HCT116 (cell line): ENCODE measurements around the gene SCFD2. TPM values are rescaled to one million over a fixed set of nuclear protein-coding genes. Genes with fewer than 3 reads are reported as not detected.

Experiments used
- ATAC-seq: fragments of 200-7000 bp; cut with Tn5 transposase; 2 replicates; pipeline ENCODE4 v1.9.1; 2020; ENCODE audit warnings: mild to moderate bottlenecking, moderate library complexity
- BruUV-seq: library from RNA; stranded (reverse); fragments of 400-500 nt; replicated peaks from 2 replicates; lab custom pipeline; 2021; lab: Mats Ljungman, UMichigan
- CTCF ChIA-PET: fragments of 300-600 bp; sonication (Branson Sonifier 250); formaldehyde crosslinking; loops from one replicate; lab custom pipeline; 2021; ENCODE audit warnings: antibody characterized with exemption; lab: Charles Lee
- POLR2A ChIA-PET: fragments of 300-600, 350-600 bp; sonication (Branson Sonifier 250); formaldehyde crosslinking; loops from one replicate; lab custom pipeline; 2021; ENCODE audit warnings: antibody characterized with exemption; lab: Charles Lee
- RAD21 ChIA-PET, 2 experiments: fragments of 300-600 bp; sonication (Branson Sonifier 250); formaldehyde crosslinking; loops; one replicate each; lab custom pipeline; 2023; ENCODE audit warnings: low total read pairs in 2 of 2; ENCODE audit not compliant: uncharacterized antibody in 2 of 2, unreplicated experiment in 2 of 2, low non-redundant PET in 1 of 2; lab: Charles Lee
- DNase-seq: peaks from one replicate; pipeline ENCODE4 v3.0.0-alpha.2; 2010; ENCODE audit warnings: low read depth, low spot score
- H2AFZ ChIP-seq: fragments of 200-600 bp; shearing (Covaris generic), sonication (generic); 2 replicates; pipeline ENCODE4 v1.6.1; 2017; ENCODE audit warnings: low read depth, mixed run types, mixed read lengths, antibody characterized with exemption, low read length; ENCODE audit not compliant: poor library complexity, severe bottlenecking
- H3K27ac ChIP-seq: 2 replicates; pipeline ENCODE4 v1.5.1; 2012; ENCODE audit warnings: low read depth, low read length
- H3K27me3 ChIP-seq: fragments of 200-600 bp; sonication (generic); 2 replicates; pipeline ENCODE4 v1.6.1; 2016; ENCODE audit warnings: mixed run types, low read length, mixed read lengths; ENCODE audit not compliant: insufficient read depth
- H3K36me3 ChIP-seq, 2 experiments: fragments of 200-500 bp in 1 of 2; fragments of 200-600 bp in 1 of 2; sonication (Bioruptor generic) in 1 of 2; sonication (generic) in 1 of 2; 2 replicates each; pipeline versions ENCODE4 v1.5.1 to v1.6.1; 2014 to 2016; ENCODE audit warnings: low read length in 2 of 2, inconsistent platforms in 1 of 2, mixed read lengths in 1 of 2, mixed run types in 1 of 2; ENCODE audit not compliant: insufficient read depth in 2 of 2, control insufficient read depth in 1 of 2
- H3K4me1 ChIP-seq, 2 experiments: fragments of 200-600 bp in 1 of 2; sonication (generic) in 1 of 2; 2 replicates each; pipeline versions ENCODE4 v1.5.1 to v1.6.1; 2012 to 2017; ENCODE audit warnings: low read length in 2 of 2, inconsistent platforms in 1 of 2, mild to moderate bottlenecking in 1 of 2, mixed read lengths in 1 of 2, mixed run types in 1 of 2, moderate library complexity in 1 of 2; ENCODE audit not compliant: insufficient read depth in 2 of 2, control insufficient read depth in 1 of 2
- H3K4me2 ChIP-seq: fragments of 200-600 bp; sonication (generic); 2 replicates; pipeline ENCODE4 v1.6.1; 2017; ENCODE audit warnings: mixed run types, low read length, mixed read lengths
- H3K4me3 ChIP-seq, 2 experiments: fragments of 200-600 bp in 1 of 2; sonication (generic) in 1 of 2; replicated peaks in 1 of 2; 2 replicates each; pipeline ENCODE4 v1.5.1; 2011 to 2016; ENCODE audit warnings: low read length in 2 of 2, control low read depth in 1 of 2, low read depth in 1 of 2, mild to moderate bottlenecking in 1 of 2, mixed read lengths in 1 of 2, mixed run types in 1 of 2
- H3K79me2 ChIP-seq: fragments of 200-600 bp; sonication (generic); 2 replicates; pipeline ENCODE4 v1.6.1; 2017; ENCODE audit warnings: mild to moderate bottlenecking, mixed run types, low read length, moderate library complexity, mixed read lengths; ENCODE audit not compliant: insufficient read depth
- H3K9ac ChIP-seq: fragments of 200-600 bp; sonication (generic); 2 replicates; pipeline ENCODE4 v1.6.1; 2016; ENCODE audit warnings: low read length, mixed read lengths
- H3K9me2 ChIP-seq: fragments of 200-600 bp; sonication (generic), shearing (Covaris generic); 2 replicates; pipeline ENCODE4 v1.6.1; 2017; ENCODE audit warnings: mixed run types, mild to moderate bottlenecking, moderate library complexity; ENCODE audit not compliant: insufficient read depth
- H3K9me3 ChIP-seq, 2 experiments: fragments of 200-500 bp in 1 of 2; fragments of 200-600 bp in 1 of 2; sonication (Bioruptor generic) in 1 of 2; sonication (generic) in 1 of 2; 2 replicates each; pipeline ENCODE4 v1.6.1; 2014 to 2017; ENCODE audit warnings: low read length in 2 of 2, mixed read lengths in 2 of 2, inconsistent platforms in 1 of 2, low read depth in 1 of 2, mild to moderate bottlenecking in 1 of 2, mixed run types in 1 of 2, moderate library complexity in 1 of 2; ENCODE audit not compliant: control insufficient read depth in 1 of 2, insufficient read depth in 1 of 2
- H4K20me1 ChIP-seq: fragments of 200-600 bp; sonication (generic), shearing (Covaris generic); 2 replicates; pipeline ENCODE4 v1.6.1; 2017; ENCODE audit warnings: mixed run types, mild to moderate bottlenecking, moderate library complexity; ENCODE audit not compliant: insufficient read depth
- CEBPB ChIP-seq: IDR thresholded peaks from 2 replicates; pipeline ENCODE4 v1.6.1; 2012; ENCODE audit warnings: low read depth
- CTCF ChIP-seq, 3 experiments: fragments of 200-600 bp in 1 of 3; sonication (generic) in 1 of 3; IDR thresholded peaks in 2 of 3; conservative IDR thresholded peaks in 1 of 3; 2 replicates each; pipeline ENCODE4 v1.5.1; 2012 to 2017; ENCODE audit warnings: low read depth in 2 of 3, low read length in 2 of 3, antibody characterized with exemption in 1 of 3, borderline replicate concordance in 1 of 3, control low read depth in 1 of 3, mild to moderate bottlenecking in 1 of 3, mixed read lengths in 1 of 3, mixed run types in 1 of 3, moderate library complexity in 1 of 3; ENCODE audit not compliant: insufficient read depth in 1 of 3
- EGR1 ChIP-seq: IDR thresholded peaks from 2 replicates; pipeline ENCODE4 v1.6.1; 2012; ENCODE audit warnings: low read depth
- EZH2 ChIP-seq: fragments of 200-600 bp; sonication (generic); IDR thresholded peaks from 2 replicates; pipeline ENCODE4 v1.6.1; 2017; ENCODE audit warnings: antibody characterized with exemption, mixed run types
- FOSL1 ChIP-seq: IDR thresholded peaks from 2 replicates; pipeline ENCODE4 v1.6.1; 2012; ENCODE audit warnings: low read depth
- JUND ChIP-seq: IDR thresholded peaks from 2 replicates; pipeline ENCODE4 v1.6.1; 2012
- POLR2A ChIP-seq: IDR thresholded peaks from 2 replicates; pipeline ENCODE4 v1.7.0; 2011; ENCODE audit warnings: borderline replicate concordance; ENCODE audit not compliant: insufficient read depth, insufficient read length; ENCODE audit errors: extremely low read depth
- POLR2AphosphoS5 ChIP-seq: IDR thresholded peaks from 2 replicates; pipeline ENCODE4 v1.6.1; 2011; ENCODE audit warnings: mild to moderate bottlenecking, low read depth, low read length, moderate library complexity
- RAD21 ChIP-seq: IDR thresholded peaks from 2 replicates; pipeline ENCODE4 v1.6.1; 2012; ENCODE audit warnings: low read depth, mild to moderate bottlenecking
- SIN3A ChIP-seq: IDR thresholded peaks from 2 replicates; pipeline ENCODE4 v1.6.1; 2012; ENCODE audit warnings: low read depth
- SP1 ChIP-seq: IDR thresholded peaks from 2 replicates; pipeline ENCODE4 v1.6.1; 2012; ENCODE audit warnings: low read depth
- SRF ChIP-seq: IDR thresholded peaks from 2 replicates; pipeline ENCODE4 v1.6.1; 2012; ENCODE audit warnings: low read depth
- ZBTB33 ChIP-seq: IDR thresholded peaks from 2 replicates; pipeline ENCODE4 v1.6.1; 2011; ENCODE audit warnings: mild to moderate bottlenecking, low read length, moderate library complexity; ENCODE audit not compliant: insufficient replicate concordance; ENCODE audit errors: extremely low read depth
- intact Hi-C: fragments of 100-400 bp; cut with micrococcal nuclease; formaldehyde crosslinking; loops from 2 replicates; pipeline ENCODE4 v1.10.0; 2022
- total RNA-seq: library from RNA; stranded (reverse); gene quantifications from one replicate; pipeline ENCODE4 v1.2.1, GENCODE V29; 2021; ENCODE audit not compliant: unreplicated experiment
- TF ChIP-seq, protein P1 (sequence below): IDR thresholded peaks from 2 replicates; pipeline ENCODE4 v1.6.1; 2012

Gene SCFD2
- total RNA-seq, 1 experiment from 2014 or later = 13.6 TPM

DNA sequence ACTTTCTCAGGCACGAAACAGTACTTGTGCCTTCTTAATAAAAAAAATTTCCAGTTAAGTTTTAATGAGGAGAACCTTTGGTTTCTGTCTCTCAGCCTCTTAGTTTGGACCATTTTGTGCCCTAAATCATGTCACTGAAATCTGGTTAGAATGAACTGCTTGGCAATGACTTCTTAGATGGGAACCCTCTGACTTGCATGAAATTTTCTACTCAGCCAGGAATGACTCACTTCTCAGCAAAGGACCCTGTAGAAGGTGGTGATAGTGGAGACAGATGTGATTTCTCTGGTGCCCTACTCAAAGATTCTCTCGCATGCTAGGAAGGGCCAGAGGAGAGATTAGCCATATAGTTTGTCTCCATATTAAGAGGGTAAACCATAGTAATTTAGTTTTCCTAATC is 453.3 kb downstream of the SCFD2 start:
- Histone ChIP-seq H3K9ac (no peak overlapping the region), H3K4me1 (0 out of 4 replicates have a peak, but pooled peaks cover 0 to 3% of the 10 kb centered on the region in 2 experiments), H3K4me3 (no peak overlapping the region), H3K79me2 (no peaks in the 10 kb centered on the region), H3K9me3 (no peaks in the 10 kb centered on the region), H3K27ac (no peak overlapping the region), H2AFZ (no peak overlapping the region), H4K20me1 (no peaks in the 10 kb centered on the region), H3K9me2 (no peaks in the 10 kb centered on the region), H3K27me3 (no peaks in the 10 kb centered on the region), H3K4me2 (no peak overlapping the region), H3K36me3 (no peaks in the 10 kb centered on the region)
- intact Hi-C loops = no loop called here
- TF ChIP-seq ZBTB33 (no peak), EGR1 (no peak), POLR2A (no peak), CTCF (IDR thresholded peaks at IDR 0.05 in 2 of 3, conservative IDR thresholded peaks at IDR 0.05 in 1 of 3; ENCODE audit: borderline replicate concordance in 1 of 3, insufficient read depth in 1 of 3, low read depth in 2 of 3, low read length in 2 of 3) (no peak), POLR2AphosphoS5 (no peak), JUND (no peak), FOSL1 (no peak), CEBPB (no peak), RAD21 (no peak), EZH2 (no peak), SP1 (no peak), SRF (no peak), SIN3A (no peak)
- TF ChIP-seq, protein P1, sequence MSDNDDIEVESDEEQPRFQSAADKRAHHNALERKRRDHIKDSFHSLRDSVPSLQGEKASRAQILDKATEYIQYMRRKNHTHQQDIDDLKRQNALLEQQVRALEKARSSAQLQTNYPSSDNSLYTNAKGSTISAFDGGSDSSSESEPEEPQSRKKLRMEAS = no peak
- CTCF ChIA-PET = interaction anchor here (1.1 to 1.3 kb wide), 3 partner anchors 9 to 367 kb away, joined by 3 to 9 read pairs (median 4); no protein-coding TSS in a partner anchor
- POLR2A ChIA-PET = no interaction called here
- RAD21 ChIA-PET = no interaction called here
- ATAC-seq (no peak), DNase-seq (no peak)
- BruUV-seq = no TSS peak
